Tibial nerve (tissue), 3 donors: Measurements from ENCODE around the gene CA11.

Source experiments
- CTCF ChIP-seq, 5 experiments: fragments of 200-600 bp in 3 of 5; fragments of 450-650 bp in 2 of 5; sonication (generic) in 3 of 5; IDR thresholded peaks; one replicate each; pipeline ENCODE4 v1.5.1; 2016 to 2019; ENCODE audit warnings: antibody characterized with exemption in 5 of 5, mild to moderate bottlenecking in 3 of 5, moderate library complexity in 2 of 5
- POLR2A ChIP-seq, 2 donors: fragments of 450-650 bp; IDR thresholded peaks; one replicate each; pipeline ENCODE4 v1.6.1; 2017; ENCODE audit warnings: antibody characterized with exemption in 2 of 2, mild to moderate bottlenecking in 2 of 2, moderate library complexity in 2 of 2

- TF ChIP-seq CTCF (IDR thresholded peaks at IDR 0.05): no peak
- TF ChIP-seq POLR2A (IDR thresholded peaks at IDR 0.05): no peak
These were observed 42.1 kb downstream of the CA11 start for GRCh38 chr19:48603850-48604249.
